OCI-M2 (cell line): ENCODE measurements around the gene CDCA7.
"Not testable (repeated sequence)": the region's sequence is repeated elsewhere in the genome, so short reads cannot be mapped to it uniquely, and the experiment has no call there.

Experiments used
- DNase-seq: peaks from one replicate; lab custom pipeline; 2025; ENCODE audit not compliant: unreplicated experiment; lab: John Stamatoyannopoulos, UW

The CDCA7 gene

DNA sequence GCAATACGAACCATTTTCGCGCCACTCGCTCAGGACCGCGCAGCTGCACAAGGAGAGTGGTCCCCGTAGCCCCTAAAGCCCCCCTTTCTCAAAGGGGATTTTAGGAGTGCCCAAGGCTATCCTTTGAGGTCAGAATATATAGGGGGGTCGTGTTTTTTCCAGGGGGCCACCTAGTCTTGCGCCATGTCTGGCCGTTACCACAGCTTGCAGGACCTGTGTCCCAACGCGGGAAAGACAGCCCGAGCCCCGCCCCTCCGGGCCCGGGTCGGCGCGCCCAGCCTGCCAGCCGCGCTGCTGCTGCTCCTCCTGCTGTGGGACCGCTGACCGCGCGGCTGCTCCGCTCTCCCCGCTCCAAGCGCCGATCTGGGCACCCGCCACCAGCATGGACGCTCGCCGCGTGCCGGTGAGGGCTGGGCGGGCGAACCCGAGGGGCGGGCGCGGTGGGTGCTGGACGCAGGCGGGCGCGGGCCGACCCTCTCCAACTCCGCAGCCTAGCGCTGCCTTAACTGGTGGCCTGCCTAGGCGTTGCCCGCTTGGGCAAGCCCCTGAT, at the start of gene CDCA7:
Gene CDCA7 (plus strand): TSS at position 291 of the 550 bp plus-strand sequence. CDS start 92 bp downstream, at position 383.
- DNase-seq = no peak

DNA sequence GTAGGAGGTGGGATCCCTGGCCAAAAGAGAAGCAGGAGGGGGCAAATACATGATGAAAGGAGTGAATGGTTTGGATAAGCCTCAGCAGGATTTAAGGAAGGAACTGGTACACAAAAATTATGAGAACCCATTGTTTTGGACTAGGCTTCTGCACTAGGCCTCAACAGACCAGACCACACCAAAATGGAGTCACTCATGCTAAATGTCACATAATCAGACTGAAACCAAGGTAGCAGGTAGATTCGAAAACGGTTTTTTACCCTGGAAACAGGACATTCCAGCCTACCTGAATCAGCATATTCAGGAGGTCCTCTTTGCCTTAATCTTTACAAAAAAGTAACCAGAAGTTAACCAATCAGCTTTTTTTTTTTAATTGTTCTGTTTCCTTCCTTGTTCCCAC, 49.4 kb upstream of the CDCA7 start:
- no peak for DNase-seq

DNA sequence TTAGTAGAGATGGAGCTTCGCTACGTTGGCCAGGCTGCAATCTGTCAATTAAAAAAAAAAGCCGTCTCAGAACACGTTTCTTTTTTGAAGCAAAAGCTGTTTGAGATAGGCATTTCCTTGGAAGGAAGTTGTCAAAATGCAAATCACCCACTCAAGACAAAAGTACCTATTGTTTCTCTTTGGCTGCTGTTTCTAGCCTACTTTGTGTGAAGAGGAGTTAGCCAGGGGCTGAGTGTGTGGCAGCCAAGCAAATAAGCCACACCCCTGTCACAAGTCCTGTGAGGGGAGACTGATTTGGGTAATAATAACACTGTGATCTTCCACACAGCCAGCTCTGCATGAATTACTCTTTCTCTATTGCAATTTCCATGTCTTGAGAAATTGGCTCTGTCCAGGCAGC, 47.4 kb upstream of the CDCA7 start:
- no peak for DNase-seq

DNA sequence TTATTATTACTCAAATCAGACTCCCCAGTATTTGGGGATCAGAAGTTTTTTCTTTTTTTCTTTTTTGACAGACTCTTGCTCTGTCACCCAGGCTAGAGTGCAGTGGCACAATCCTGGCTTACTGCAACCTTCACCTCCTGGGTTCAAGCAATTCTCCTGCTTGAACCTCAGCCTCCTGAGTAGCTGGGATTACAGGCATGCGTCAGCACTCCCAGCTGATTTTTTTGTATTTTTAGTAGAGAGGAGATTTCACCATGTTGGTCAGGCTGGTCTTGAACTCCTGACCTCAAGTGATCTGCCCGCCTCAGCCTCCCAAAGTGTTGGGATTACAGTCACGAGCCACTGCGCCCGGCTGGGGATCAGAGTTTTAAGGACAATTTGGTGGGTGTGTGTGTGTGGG, 45.3 kb upstream of the CDCA7 start:
- not testable (repeated sequence) for DNase-seq

DNA sequence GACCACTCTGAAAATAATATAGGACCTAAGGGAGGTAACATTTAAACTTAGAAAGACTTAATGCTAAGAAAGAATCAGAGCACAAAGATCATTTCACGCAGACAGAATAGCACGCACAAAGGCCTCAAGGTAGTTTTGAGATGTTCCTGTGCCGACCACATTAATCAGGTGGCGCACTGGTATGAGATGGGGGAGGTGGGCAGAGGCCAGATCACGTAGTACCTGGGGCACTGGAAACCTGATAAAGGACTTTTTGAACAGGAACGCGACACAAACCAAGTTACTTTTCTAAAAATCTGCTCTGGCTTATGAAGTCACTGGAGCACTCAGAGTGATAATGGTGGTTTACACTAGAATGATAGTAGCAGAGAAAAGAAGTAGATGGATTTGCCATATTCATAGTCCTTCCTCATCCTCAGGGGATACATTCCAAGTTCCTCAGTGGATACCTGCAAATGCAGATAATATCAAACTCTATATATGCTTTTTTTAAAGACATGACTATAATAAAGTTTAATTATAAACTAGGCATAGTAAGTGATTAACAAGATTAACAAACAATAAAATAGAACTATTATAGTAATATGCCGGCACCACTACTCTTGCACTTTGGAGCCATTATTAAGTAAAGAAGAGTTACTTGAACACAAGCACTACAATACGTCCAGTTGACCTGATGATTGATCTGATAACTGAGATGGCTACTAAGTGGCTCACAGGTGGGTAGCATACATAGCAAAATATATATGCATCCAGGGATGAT, 42.6 kb upstream of the CDCA7 start:
- no peak for DNase-seq

DNA sequence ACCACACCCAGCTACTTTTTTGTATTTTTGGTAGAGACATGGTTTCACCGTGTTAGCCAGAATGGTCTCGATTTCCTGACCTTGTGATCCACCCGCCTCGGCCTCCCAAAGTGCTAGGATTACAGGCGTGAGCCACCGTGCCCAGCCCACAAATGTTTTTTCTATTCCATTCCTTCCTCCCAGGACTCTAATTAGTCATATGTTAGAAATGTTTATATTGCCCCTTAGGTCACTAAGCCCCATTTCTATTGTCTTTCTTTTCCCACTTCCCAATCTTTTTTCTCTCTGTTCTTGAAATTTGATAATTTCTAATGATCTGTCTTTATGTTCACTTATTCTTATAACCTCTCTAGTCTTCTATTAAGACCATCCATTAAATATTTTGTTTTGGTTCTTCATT, 31.3 kb upstream of the CDCA7 start:
- no peak for DNase-seq

DNA sequence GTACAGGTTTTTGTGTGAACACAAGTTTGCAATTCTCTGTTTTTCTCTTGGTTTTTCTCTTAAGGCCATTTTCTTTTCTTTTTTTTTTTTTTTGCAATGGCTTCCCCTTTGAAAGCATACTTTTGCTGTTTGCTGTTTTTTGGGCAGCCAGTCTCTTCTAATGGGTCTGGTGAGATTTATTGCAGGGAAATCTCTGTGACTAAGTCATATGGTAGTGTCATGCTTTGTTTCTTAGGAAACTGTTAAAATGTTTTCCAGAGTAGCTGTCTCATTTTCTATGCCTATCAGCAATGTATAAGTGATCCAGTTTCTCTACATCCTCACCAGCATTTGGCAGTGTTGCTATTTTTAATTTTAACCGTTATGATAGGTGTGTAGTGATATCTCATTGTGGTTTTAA, 27.9 kb upstream of the CDCA7 start:
- no peak for DNase-seq

DNA sequence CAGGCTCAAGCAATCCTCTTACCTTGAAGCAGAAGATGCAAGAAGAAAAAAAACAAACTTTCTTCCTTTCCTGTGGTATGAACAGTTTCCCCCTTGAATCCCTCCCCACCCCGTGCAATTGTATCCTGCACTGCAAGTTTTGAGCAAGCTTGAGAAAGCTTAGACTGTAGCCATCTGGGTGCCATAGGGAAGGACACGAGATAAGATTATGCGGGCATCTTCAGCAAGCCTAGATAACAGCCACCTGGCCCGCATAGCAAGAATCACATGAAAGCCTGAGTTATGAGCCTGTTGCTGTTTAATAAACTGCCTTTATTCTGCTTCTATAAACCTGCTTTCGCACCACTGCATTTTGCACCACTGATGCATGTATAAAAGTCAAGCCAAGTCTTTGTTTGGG, 27.3 kb upstream of the CDCA7 start:
- DNase-seq = no peak

DNA sequence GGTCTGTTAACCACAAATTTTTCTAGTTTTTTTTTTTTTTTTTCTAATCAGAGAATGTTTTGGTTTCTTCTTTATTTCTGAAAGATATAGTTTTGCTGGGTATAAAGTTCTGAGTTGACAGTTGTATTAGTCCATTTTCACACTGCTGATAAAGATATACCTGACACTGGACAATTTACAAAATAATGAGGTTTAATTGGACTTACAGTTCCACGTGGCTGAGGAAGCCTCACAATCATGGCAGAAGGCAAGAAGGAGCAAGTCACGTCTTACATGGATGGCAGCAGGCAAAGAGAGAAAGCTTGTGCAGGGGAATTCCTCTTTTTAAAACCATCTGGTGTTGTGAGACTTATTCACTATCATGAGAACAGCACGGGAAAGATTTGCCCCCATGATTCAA, 21.7 kb upstream of the CDCA7 start:
- not testable (repeated sequence) for DNase-seq

DNA sequence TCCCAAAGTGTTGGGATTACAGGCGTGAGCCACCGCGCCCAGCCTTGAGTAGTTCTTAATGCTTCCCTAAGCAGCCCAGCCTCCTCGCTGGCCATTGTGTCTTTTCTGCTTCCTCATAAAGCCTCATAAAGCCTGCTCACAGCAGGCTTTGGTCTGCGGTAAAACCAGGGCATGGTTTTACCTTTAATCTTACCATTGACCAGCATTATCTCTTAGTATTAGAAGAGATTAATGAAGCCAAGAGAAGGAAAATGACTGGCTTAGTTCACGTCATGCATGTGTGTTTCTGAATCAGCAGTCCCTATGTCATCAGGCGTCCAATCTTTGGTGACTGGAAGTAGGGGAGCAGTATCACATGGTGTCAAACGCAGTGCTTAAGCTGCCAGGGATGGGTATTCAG, 14.9 kb upstream of the CDCA7 start:
- no peak for DNase-seq

DNA sequence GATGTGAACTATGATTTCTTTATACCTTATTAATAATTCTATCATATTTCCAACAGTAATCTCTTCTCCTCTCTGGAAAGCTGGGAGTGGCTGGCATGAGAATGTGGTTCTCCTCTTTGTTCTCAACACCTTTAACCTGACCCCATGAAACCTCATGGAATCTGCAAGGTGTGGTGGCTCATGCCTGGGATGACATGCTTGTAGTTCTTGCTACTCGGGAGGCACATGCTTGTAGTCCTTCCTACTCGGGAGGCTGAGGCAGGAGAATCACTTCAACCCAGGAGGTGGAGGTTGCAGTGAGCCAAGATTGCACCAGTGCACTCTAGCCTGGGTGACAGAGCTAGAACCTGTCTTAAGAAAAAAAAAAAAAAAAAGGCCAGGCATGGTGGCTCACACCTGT, 10.8 kb upstream of the CDCA7 start:
- no peak for DNase-seq

DNA sequence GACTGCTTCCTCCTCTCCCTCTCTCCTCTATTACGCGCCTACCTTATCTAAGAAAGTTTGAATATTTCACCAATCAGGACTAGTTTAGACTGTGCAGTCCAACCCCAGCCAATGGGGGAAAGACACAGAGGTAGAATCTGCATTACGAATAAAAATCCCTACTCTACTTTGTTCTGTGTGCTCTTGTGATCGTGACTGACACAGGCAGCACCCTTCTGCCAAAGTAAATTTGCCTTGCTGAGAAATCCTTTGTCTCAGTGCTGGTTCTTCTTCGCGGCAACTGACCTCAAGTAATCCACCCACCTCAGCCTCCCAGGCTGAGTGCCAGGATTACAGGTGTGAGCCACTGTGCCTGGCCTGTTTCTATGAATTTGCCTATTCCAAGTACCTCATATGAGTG, 8.6 kb upstream of the CDCA7 start:
- DNase-seq = no peak

DNA sequence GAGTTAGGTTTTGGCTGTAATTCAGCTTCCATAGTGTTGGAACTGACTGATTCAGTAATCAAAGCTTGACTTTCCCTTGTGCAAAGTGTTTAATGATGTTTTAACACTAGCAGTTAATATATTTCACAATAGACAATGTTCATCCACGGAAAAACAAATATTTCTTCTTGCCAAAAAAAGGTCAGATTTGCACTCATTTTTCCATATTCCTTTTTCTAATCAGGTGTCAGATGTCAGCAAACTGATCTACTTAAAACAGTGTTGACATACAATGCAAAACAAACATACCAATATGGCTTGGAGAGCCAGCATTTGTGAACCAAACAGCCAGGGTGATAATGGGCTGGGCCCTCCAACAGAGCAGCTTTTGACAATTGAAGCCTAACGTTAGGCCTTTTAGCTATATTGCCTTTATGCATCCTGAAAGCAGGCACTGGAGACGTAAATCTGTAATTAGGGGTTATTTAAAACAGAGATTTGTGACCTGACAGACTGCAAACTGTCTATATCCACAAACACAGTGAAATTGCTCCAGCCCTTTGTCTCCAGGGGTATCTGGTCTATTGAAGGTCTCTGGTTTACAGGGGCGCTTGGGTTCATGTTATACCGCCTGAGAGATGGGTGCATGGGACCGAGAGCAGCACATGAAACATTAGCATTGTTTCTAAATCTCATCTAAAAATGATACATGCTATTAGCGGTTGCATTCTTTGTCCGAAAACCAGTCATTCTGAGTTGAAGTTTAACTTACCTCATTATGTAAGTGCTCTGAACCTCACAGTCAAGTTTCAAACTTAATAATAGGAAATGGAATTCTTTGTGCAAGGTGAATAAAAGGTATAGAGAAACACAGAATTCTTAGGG, 7.1 kb upstream of the CDCA7 start:
- DNase-seq = no peak

DNA sequence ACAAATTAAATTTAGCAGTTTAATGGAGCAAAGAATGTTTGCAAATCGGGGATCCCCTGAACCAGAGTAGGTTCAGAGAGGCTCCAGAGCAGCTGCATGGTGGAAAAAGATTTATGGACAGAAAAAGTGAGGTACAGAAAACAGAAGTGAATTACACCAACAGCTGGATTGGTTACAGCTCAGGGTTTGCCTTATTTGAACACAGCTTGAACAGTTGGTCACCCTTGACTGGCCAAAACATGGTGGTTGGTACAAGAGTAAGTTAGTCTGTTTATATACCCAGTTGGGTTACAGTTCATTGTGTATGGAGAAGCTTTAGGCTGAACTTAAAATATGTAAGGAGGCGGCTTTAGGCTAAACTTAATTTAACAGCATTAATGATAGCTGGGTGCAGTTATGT, 5.4 kb upstream of the CDCA7 start:
- DNase-seq = no peak

DNA sequence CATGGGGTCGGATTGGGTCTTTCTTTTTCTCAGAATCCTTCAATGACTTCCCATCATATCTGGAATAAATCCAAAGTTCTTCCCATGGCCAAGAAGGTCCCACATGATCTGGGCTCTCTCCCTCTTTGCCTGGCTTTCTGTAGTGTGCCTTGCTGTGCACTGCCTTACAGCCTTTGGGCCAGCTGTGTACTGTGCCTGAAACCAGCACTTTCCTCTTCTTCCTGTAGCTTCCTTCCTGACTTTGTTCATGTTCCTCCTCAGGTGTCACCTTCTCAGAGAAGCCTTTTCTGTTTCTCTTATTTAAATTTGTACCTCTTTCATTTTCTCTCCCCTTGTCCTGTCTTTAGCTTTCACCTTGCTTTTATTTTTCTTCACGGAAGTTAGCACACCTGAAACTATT, 4.3 kb upstream of the CDCA7 start:
- no peak for DNase-seq

DNA sequence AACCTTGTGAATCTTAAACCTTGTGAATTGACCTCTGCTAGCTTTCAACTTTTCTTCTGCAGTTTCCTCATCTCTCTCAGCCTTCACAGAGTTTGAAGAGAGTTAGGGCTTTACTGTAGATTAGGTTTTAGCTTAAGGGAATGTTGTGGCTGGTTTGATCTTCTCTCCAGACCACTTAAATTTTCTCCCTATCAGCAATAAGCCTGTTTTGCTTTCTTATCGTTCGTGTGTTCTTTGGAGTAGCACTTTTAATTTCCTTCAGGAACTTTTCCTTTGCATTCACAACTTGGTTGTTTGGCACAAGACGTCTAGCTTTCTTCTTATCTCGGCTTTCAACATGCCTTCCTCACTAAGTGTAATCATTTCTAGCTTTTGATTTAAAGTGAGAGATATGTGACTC, 2.8 kb upstream of the CDCA7 start:
- DNase-seq = no peak

DNA sequence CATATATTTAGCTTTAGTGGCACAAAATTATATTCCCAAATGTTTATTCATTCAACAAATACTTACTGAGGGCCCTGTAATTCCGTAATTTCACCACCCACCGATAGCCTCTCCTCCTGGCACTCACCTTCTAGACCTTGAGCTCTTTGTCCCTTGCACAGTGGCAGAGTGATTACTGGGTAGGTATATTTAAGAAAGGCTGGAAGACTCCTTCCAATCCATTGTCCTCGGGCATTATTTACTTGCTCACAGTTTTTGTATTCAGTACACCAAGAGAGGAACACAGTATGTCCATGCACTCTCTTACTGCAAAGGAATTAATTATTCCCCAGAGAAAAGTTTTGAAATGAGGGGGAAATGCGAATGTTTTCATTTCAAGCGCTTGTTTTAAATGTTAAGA, 1.1 kb upstream of the CDCA7 start:
- no peak for DNase-seq

DNA sequence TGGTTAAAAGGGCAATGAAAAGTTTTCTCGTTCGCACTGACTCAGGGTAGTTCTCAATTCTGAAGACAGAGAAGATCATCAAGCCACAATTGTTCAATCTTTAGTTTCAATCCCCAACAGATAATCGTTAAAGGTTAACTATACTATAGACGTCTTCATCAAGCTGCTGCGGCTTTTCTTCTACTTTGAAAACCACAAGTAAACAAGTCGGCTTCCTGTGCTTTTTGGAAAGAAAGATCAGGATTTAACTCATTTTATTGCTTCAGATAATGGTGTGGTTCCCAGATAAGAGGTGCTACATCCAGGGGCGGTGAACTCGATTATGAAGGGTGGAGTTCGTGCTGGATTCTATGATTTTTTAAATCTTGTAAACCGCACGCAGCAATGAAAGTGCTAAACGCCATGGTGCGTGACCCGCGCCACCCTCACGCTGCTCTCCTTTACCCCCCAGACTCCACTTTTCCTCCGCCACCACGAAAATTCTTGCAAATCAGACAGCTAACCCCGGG, 545 bp upstream of the CDCA7 start:
- no peak for DNase-seq

DNA sequence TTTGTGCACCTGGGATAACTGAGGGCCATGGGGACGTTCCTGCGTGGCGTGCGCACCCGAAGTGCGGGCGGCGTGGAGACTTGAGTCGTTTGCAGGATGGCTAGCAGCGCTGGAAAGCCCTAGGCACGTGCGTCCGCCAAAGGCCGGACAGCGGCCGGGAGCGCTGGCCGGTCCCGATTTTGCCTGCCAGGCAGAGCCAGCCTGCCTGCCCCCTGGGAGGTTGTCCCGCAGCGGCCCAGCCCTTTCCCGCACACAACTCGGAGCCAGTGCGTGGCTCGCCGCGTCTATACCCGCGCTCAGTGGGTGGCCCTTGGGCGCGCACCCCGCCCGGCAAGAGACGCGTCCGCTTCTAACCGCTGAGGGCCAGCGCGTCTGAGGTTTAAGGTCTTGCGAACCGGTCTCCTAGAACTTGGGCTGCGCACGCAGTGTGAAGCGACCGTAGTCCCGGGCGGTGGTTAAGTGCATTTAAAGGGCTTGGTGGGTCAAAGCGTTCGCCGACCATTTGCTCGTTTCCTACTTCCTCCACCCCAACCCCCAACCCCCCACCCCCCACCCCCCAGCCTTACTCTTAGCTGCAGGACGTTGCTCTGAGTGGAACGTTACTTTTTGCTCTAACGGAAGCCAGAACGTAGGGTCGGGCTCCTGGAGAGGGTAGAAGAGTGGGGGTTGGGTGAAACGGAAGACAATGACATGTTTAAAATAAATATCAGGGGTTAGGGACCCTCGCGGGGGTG, 627 bp downstream of the CDCA7 start:
- no peak for DNase-seq

DNA sequence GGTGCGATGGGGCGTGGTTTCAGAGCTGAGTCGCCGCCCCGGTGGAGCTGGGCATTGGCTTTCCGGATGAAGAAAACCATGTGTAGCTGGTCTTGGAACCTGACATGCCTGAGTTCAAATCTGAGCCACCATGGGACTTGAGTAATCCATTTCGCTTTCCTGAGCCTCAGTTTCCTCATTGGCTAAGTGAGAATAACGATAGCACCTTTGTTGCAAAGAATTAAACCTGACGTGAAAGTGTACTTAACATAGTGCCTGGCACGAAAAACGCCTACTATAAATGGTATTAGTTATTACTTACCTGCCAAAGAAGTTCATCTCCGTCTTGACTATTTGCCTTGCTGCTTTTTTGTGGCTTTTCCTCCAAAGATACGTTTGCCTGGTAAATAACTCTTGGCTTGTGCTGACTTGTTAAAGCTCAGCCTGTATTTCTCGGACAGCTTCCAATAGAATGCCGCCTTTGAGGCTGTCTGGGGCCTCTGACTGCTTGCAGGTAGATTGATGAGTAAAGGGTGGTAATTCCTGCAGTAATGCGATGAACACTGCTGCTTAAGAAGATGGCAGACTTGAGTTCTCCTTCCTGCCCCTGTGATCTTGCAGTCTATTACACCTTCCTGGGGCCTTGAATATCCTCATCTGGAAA, 1.3 kb downstream of the CDCA7 start:
- no peak for DNase-seq

DNA sequence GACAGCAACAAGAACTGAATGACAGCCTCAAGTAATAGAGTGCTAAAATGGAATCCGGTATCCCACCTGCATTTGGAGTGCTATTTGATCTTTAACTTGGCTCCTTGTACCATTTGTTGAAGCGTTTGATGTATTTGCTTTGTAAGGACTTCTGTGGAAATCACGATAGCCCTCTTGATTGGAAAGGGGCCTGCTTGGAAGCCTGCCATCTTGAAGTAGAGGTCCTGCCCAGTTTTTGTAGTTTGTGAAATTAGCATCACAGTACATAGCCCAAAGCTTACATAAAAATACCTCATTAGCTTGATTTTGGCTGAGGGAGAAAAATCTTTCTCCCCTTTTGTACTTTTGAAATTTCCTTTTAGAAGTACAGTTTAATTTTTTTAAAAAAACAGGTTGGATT, 2.7 kb downstream of the CDCA7 start:
- DNase-seq = no peak
